H1 (cell line): Measurements from ENCODE around the gene MAPT. TPM values are rescaled to one million over a fixed set of nuclear protein-coding genes. Genes with fewer than 3 reads are reported as not detected.

ENCODE experiments used
- CTCF ChIA-PET: fragments of 300-600 bp; sonication (Branson Sonifier 250); formaldehyde crosslinking; loops from one replicate; lab custom pipeline; 2021; ENCODE audit not compliant: partially characterized antibody; lab: Charles Lee
- POLR2A ChIA-PET: fragments of 300-600 bp; sonication (Branson Sonifier 250); formaldehyde crosslinking; loops from one replicate; lab custom pipeline; 2021; ENCODE audit warnings: inconsistent platforms; ENCODE audit not compliant: partially characterized antibody; lab: Charles Lee
- DNase-seq, 2 experiments: peaks; one replicate each; pipeline versions ENCODE4 v3.0.0 to v3.0.0-alpha.2; 2010 to 2022; ENCODE audit warnings: low spot score in 2 of 2, low read depth in 1 of 2, mixed read lengths in 1 of 2
- FAIRE-seq: peaks from 2 replicates; lab custom pipeline; 2011; peaks lifted over from hg19 to GRCh38; lab: Jason Lieb, UNC
- H2AFZ ChIP-seq: 2 replicates; pipeline ENCODE4 v1.8.1; 2012; ENCODE audit warnings: low read length, inconsistent platforms
- H2AK5ac ChIP-seq: 2 replicates; pipeline ENCODE4 v1.6.1; 2013; ENCODE audit warnings: low read depth, low read length
- H2BK120ac ChIP-seq: replicated peaks from 2 replicates; pipeline ENCODE3; 2013; ENCODE audit warnings: low read depth, low read length, inconsistent platforms
- H2BK12ac ChIP-seq: 2 replicates; pipeline ENCODE4 v1.6.1; 2013; ENCODE audit warnings: low read depth, low read length
- H2BK15ac ChIP-seq: 2 replicates; pipeline ENCODE4 v1.6.1; 2013; ENCODE audit warnings: low read length
- H2BK20ac ChIP-seq: 2 replicates; pipeline ENCODE4 v1.6.1; 2013; ENCODE audit warnings: low read length
- H2BK5ac ChIP-seq: 2 replicates; pipeline ENCODE4 v1.6.1; 2013; ENCODE audit warnings: low read depth, low read length
- H3K14ac ChIP-seq: 2 replicates; pipeline ENCODE4 v1.6.1; 2013; ENCODE audit warnings: inconsistent platforms; ENCODE audit not compliant: insufficient read length
- H3K18ac ChIP-seq: 2 replicates; pipeline ENCODE4 v1.6.1; 2013; ENCODE audit warnings: low read length; ENCODE audit errors: extremely low read depth
- H3K23ac ChIP-seq: 2 replicates; pipeline ENCODE4 v1.6.1; 2013; ENCODE audit warnings: inconsistent platforms; ENCODE audit not compliant: insufficient read length
- H3K23me2 ChIP-seq: 2 replicates; pipeline ENCODE4 v1.6.1; 2013; ENCODE audit warnings: low read depth, low read length
- H3K27ac ChIP-seq: 2 replicates; pipeline ENCODE4 v1.6.1; 2011; ENCODE audit warnings: low read depth, low read length, inconsistent platforms
- H3K27me3 ChIP-seq, 4 experiments: replicated peaks in 1 of 4; 1 replicate in 1 of 4; 2 replicates in 3 of 4; pipeline versions ENCODE4 v1.6.1 to v1.8.1; 2011 to 2013; ENCODE audit warnings: low read length in 3 of 4, mild to moderate bottlenecking in 3 of 4, inconsistent platforms in 2 of 4, mixed read lengths in 2 of 4, moderate library complexity in 1 of 4; ENCODE audit not compliant: control insufficient read depth in 3 of 4, insufficient read depth in 3 of 4; ENCODE audit errors: extremely low read depth in 1 of 4
- H3K36me3 ChIP-seq, 4 experiments: 2 replicates each; pipeline versions ENCODE4 v1.6.1 to v1.8.1; 2011 to 2013; ENCODE audit warnings: mild to moderate bottlenecking in 4 of 4, low read length in 3 of 4, moderate library complexity in 2 of 4, control low read depth in 1 of 4, inconsistent platforms in 1 of 4; ENCODE audit not compliant: insufficient read depth in 4 of 4, control insufficient read depth in 2 of 4
- H3K4ac ChIP-seq: replicated peaks from 2 replicates; pipeline ENCODE3; 2013; ENCODE audit warnings: low read length, low read depth, mixed read lengths, inconsistent platforms; ENCODE audit not compliant: insufficient read length
- H3K4me1 ChIP-seq, 4 experiments: replicated peaks in 1 of 4; 1 replicate in 1 of 4; 2 replicates in 3 of 4; pipeline versions ENCODE4 v1.6.1 to v1.8.1; 2011 to 2013; ENCODE audit warnings: low read length in 3 of 4, inconsistent platforms in 2 of 4, mixed read lengths in 1 of 4; ENCODE audit not compliant: insufficient read depth in 4 of 4, control insufficient read depth in 3 of 4
- H3K4me2 ChIP-seq, 2 experiments: 2 replicates each; pipeline versions ENCODE4 v1.6.1 to v1.8.1; 2011 to 2013; ENCODE audit warnings: low read depth in 2 of 2, low read length in 2 of 2, control low read depth in 1 of 2, inconsistent platforms in 1 of 2, mild to moderate bottlenecking in 1 of 2; ENCODE audit not compliant: insufficient read depth in 1 of 2
- H3K4me3 ChIP-seq, 4 experiments: fragments of 200-600, 300-600 bp in 1 of 4; sonication (generic), shearing (Covaris generic), sonication (Bioruptor Twin) in 1 of 4; 2 replicates each; pipeline versions ENCODE4 v1.5.1 to v1.8.1; 2011 to 2016; ENCODE audit warnings: low read length in 4 of 4, low read depth in 3 of 4, control low read depth in 2 of 4, inconsistent platforms in 2 of 4, mild to moderate bottlenecking in 2 of 4, mixed read lengths in 1 of 4, moderate library complexity in 1 of 4; ENCODE audit not compliant: insufficient read depth in 2 of 4; ENCODE audit errors: extremely low read depth in 1 of 4
- H3K56ac ChIP-seq: replicated peaks from 2 replicates; pipeline ENCODE3; 2013; ENCODE audit warnings: low read depth, mild to moderate bottlenecking, mixed read lengths, low read length, inconsistent platforms; ENCODE audit not compliant: insufficient read length
- H3K79me1 ChIP-seq: 2 replicates; pipeline ENCODE4 v1.6.1; 2013; ENCODE audit warnings: low read depth, low read length, control low read depth
- H3K79me2 ChIP-seq, 2 experiments: 2 replicates each; pipeline versions ENCODE4 v1.6.1 to v1.8.1; 2012 to 2013; ENCODE audit warnings: low read length in 2 of 2, mild to moderate bottlenecking in 2 of 2, inconsistent platforms in 1 of 2; ENCODE audit not compliant: insufficient read depth in 2 of 2, control insufficient read depth in 1 of 2
- H3K9ac ChIP-seq, 4 experiments: replicated peaks in 1 of 4; 1 replicate in 1 of 4; 2 replicates in 3 of 4; pipeline versions ENCODE4 v1.6.1 to v1.8.1; 2011 to 2013; ENCODE audit warnings: low read depth in 3 of 4, low read length in 3 of 4, control low read depth in 2 of 4, mild to moderate bottlenecking in 2 of 4, moderate library complexity in 2 of 4, inconsistent platforms in 1 of 4; ENCODE audit errors: extremely low read depth in 1 of 4
- H3K9me3 ChIP-seq, 2 experiments: 2 replicates each; pipeline versions ENCODE4 v1.6.1 to v1.8.1; 2012 to 2013; ENCODE audit warnings: mild to moderate bottlenecking in 2 of 2, moderate library complexity in 2 of 2, control low read depth in 1 of 2, inconsistent platforms in 1 of 2, low read depth in 1 of 2, low read length in 1 of 2, mixed read lengths in 1 of 2; ENCODE audit not compliant: insufficient read depth in 2 of 2
- H4K20me1 ChIP-seq, 2 experiments: replicated peaks in 1 of 2; 2 replicates each; pipeline versions ENCODE3 to v1.8.1; 2011 to 2013; ENCODE audit warnings: inconsistent platforms in 2 of 2, low read length in 2 of 2, mild to moderate bottlenecking in 1 of 2; ENCODE audit not compliant: insufficient read depth in 2 of 2, control insufficient read depth in 1 of 2
- H4K5ac ChIP-seq: 2 replicates; pipeline ENCODE4 v1.6.1; 2013; ENCODE audit warnings: low read length, low read depth, mixed read lengths, inconsistent platforms; ENCODE audit not compliant: insufficient read length
- H4K8ac ChIP-seq: 2 replicates; pipeline ENCODE4 v1.8.0; 2013; ENCODE audit warnings: mild to moderate bottlenecking, moderate library complexity, low read length, inconsistent platforms; ENCODE audit not compliant: insufficient read depth; ENCODE audit errors: extremely low read depth
- H4K91ac ChIP-seq: replicated peaks from 2 replicates; pipeline ENCODE3; 2013; ENCODE audit warnings: low read length, mixed read lengths, inconsistent platforms; ENCODE audit not compliant: insufficient read length
- MAFK ChIP-seq: IDR thresholded peaks from 2 replicates; pipeline ENCODE4 v1.6.1; 2012; ENCODE audit warnings: low read depth, mild to moderate bottlenecking, improper control_type of control experiment, low read length
- TBP ChIP-seq: IDR thresholded peaks from 2 replicates; pipeline ENCODE4 v1.6.1; 2011; ENCODE audit warnings: low read depth, low read length, improper control_type of control experiment
- WGBS, 2 experiments: shearing (Covaris generic) in 1 of 2; methylation state at CpG; one replicate each; pipeline versions ENCODE4 v1.1.6 to v1.1.7; 2013 to 2015; ENCODE audit warnings: low lambda C conversion rate in 2 of 2, mixed read lengths in 2 of 2, inconsistent platforms in 1 of 2, low coverage in 1 of 2, missing lambda C conversion rate in 1 of 2; ENCODE audit not compliant: insufficient replicate concordance in 2 of 2, insufficient coverage in 1 of 2, insufficient read length in 1 of 2; ENCODE audit errors: extremely low coverage in 1 of 2, missing lambda C conversion rate in 1 of 2; 5-methylcytosine and 5-hydroxymethylcytosine counted together
- polyA plus RNA-seq, 7 experiments: library from polyadenylated mRNA; depleted of rRNA in 3 of 7; stranded (reverse) in 5 of 7; unstranded in 2 of 7; fragments of >200 nt in 5 of 7; fragments of 200-250 nt in 2 of 7; gene quantifications; 1 replicate in 5 of 7; 2 replicates in 1 of 7; 4 replicates in 1 of 7; pipeline versions ENCODE4 v1.2.1 to v1.2.3, GENCODE V29; 2011 to 2013; ENCODE audit warnings: missing spikeins in 2 of 7, mixed read lengths in 2 of 7
- total RNA-seq: library from RNA; stranded (reverse); fragmentation: NEBNext Ultra II Directional; extraction: Animal tissue kit (Norgen Biotek cat#: 25700); gene quantifications from 2 replicates; pipeline ENCODE4 v1.2.1, GENCODE V29; 2021

The MAPT gene
- total and polyA plus RNA-seq, 2 of the 8 experiments (the other 6 are each of a cell fraction or from before 2014, with no cell fraction given) = 0.54 to 1.7 TPM

- Histone ChIP-seq H2AFZ (no peak overlapping the region), H3K18ac (no peak overlapping the region), H3K27ac (no peak overlapping the region), H3K36me3 (no peaks in the 10 kb centered on the region), H3K23me2 (no peaks in the 10 kb centered on the region), H3K27me3 (peaks cover 0 to 2% (median 0%) of the 10 kb centered on the region in 4 experiments; a peak in 1 of 7 replicates), H2AK5ac (no peak overlapping the region), H3K4me3 (no peak overlapping the region), H3K9me3 (no peaks in the 10 kb centered on the region), H3K79me2 (no peaks in the 10 kb centered on the region), H3K9ac (no peak overlapping the region), H3K14ac (no peak overlapping the region), H4K91ac (no peak overlapping the region), H2BK120ac (no peak overlapping the region), H3K4me1 (peaks cover 0 to 9% (median 4%) of the 10 kb centered on the region in 4 experiments; a peak in 5 of 7 replicates), H2BK5ac (no peak overlapping the region), H4K20me1 (no peaks in the 10 kb centered on the region), H2BK12ac (no peak overlapping the region), H4K8ac (no peak overlapping the region), H3K56ac (no peak overlapping the region), H3K4me2 (no peak overlapping the region), H2BK20ac (no peak overlapping the region)
- FAIRE-seq (no peak), DNase-seq (no peak)
- CTCF ChIA-PET = interaction anchor here (0.6 to 4.5 kb wide), 10 partner anchors 9 to 351 kb away, joined by 3 to 25 read pairs (median 6); no protein-coding TSS in a partner anchor
- WGBS, 2 experiments = 88% methylated on average over 10 of the region's 10 CpGs; no CpG with 5 or more reads in 1 of the 2 experiments
- POLR2A ChIA-PET = no interaction called here
- TF ChIP-seq MAFK (no peak), TBP (no peak)
- TF ChIP-seq, all 59 proteins: peak for 0
- Histone ChIP-seq H4K5ac (no peak overlapping the region), H2BK15ac (no peak overlapping the region), H3K4ac (no peak overlapping the region), H3K79me1 (no peaks in the 10 kb centered on the region), H3K23ac (no peak overlapping the region)
These were observed 97.0 kb downstream of the MAPT start for GRCh38 chr17:45991341-45991740.
